Sigmoid colon (tissue), 4 donors: ENCODE measurements around the gene MRPL43.

Experiments used
- POLR2AphosphoS5 ChIP-seq, 4 donors: sonication (generic); formaldehyde crosslinking; IDR thresholded peaks; one replicate each; pipeline ENCODE4 v1.6.1; 2017; ENCODE audit warnings: antibody characterized with exemption in 4 of 4
- TF ChIP-seq, protein P1 (sequence below), 4 experiments: fragments of 450-650 bp in 3 of 4; fragments of 200-600 bp in 1 of 4; IDR thresholded peaks; one replicate each; pipeline ENCODE4 v1.5.1; 2016 to 2019; ENCODE audit warnings: antibody characterized with exemption in 4 of 4, mild to moderate bottlenecking in 3 of 4, moderate library complexity in 2 of 4

DNA sequence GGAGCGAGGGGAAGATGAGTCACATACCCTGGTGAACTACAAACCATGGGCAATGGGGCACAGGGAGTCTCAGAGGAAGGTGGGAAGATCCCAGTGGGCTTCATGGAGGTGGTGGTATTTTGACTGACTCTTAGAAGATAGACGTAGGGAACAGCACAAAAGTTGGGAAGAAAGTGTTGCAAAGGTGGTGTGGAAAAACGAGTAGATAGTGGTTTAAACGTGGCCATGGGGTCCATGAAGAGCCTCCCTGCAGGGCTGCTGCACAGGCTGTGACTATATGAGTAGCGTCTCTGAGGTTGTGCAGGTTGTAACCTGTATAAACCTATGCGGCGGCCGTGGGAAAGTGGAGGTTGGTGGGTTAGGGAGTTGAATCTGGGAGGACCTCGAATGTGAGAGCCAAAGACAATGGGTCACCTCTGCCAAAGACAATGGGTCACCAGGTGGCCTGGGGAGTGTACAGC lies 26.1 kb upstream of the MRPL43 start:
- TF ChIP-seq, protein P1, sequence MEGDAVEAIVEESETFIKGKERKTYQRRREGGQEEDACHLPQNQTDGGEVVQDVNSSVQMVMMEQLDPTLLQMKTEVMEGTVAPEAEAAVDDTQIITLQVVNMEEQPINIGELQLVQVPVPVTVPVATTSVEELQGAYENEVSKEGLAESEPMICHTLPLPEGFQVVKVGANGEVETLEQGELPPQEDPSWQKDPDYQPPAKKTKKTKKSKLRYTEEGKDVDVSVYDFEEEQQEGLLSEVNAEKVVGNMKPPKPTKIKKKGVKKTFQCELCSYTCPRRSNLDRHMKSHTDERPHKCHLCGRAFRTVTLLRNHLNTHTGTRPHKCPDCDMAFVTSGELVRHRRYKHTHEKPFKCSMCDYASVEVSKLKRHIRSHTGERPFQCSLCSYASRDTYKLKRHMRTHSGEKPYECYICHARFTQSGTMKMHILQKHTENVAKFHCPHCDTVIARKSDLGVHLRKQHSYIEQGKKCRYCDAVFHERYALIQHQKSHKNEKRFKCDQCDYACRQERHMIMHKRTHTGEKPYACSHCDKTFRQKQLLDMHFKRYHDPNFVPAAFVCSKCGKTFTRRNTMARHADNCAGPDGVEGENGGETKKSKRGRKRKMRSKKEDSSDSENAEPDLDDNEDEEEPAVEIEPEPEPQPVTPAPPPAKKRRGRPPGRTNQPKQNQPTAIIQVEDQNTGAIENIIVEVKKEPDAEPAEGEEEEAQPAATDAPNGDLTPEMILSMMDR (IDR thresholded peaks at IDR 0.05), result no peak
- TF ChIP-seq POLR2AphosphoS5 (IDR thresholded peaks at IDR 0.05), result no peak
